Eye (tissue), 1 donor: Measurements from ENCODE around the gene SLC1A1.

Experiments
- DNase-seq: peaks from one replicate; pipeline ENCODE4 v3.0.0-alpha.2; 2015

SLC1A1 gene

GRCh38 chr9:4622016-4622415, 131.7 kb downstream of the SLC1A1 start:
- DNase-seq: no peak

GRCh38 chr9:4630836-4631235, 140.6 kb downstream of the SLC1A1 start:
- no peak for DNase-seq
